ENCODE results near the gene NMNAT1.
"Not testable (repeated sequence)": the region's sequence is repeated elsewhere in the genome, so short reads cannot be mapped to it uniquely, and the experiment has no call there.

NMNAT1 gene

DNA sequence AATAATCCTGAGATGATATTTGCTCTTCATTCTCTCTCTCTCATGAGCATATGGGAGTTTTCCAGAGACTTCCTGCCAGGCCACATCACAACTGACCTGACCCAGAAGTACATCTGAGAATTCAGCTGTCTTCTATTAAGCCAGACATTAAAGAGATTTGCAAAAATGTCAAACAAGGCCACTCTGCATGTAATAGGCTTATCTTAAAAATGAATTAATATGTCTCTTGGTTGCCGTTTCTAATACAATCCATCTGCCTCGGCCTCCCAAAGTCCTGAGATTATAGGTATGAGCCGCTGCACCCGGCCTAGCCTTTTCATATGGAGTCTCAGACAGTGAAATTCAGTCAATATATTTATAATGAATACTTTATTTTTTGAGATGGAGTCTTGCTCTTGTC lies 78.7 kb downstream of the NMNAT1 start:
- not testable (repeated sequence) for DNase-seq

DNA sequence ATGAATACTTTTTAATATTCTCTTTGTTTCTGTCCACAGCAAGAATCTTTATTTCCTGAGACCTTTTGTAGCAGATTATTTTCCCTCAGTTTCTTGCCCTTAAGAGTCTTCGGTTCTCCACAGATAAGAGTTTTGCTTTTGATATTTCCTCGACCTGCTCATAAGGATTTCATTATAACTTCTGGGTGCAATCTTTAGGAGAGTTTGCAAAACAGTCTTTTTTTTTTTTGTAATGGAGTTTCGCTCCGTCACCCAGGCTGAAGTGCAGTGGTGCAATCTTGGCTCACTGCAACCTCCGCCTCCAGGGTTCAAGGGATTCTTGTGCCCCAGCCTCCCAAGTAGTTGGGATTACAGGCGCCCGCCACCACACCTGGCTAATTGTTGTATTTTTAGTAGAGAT lies 79.4 kb downstream of the NMNAT1 start:
- DNase-seq, result no peak

- no peak for DNase-seq
Measured at GRCh38 chr1:10025354-10025753, 82.1 kb downstream of the NMNAT1 start.

- no peak for DNase-seq
Measured at GRCh38 chr1:10027027-10027426, 83.8 kb downstream of the NMNAT1 start.

DNA sequence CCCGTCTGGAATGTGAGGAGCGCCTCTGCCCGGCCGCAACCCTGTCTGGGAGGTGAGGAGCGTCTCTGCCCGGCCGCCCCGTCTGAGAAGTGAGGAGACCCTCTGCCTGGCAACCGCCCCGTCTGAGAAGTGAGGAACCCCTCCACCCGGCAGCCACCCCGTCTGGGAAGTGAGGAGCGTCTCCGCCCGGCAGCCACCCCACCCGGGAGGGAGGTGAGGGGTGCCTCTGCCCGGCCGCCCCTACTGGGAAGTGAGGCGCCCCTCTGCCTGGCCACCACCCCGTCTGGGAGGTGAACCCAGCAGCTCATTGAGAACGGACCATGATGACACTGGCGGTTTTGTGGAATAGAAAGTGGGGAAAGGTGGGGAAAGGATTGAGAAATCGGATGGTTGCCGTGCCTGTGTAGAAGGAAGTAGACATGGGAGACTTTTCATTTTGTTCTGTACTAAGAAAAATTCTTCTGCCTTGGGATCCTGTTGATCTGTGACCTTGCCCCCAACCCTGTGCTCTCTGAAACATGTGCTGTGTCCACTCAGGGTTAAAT lies 85.8 kb downstream of the NMNAT1 start:
- not testable (repeated sequence) for DNase-seq

GRCh38 chr1:10031461-10031860 lies 88.2 kb downstream of the NMNAT1 start:
- DNase-seq, result peak in 1 of 2 experiments; percentile 62

DNA sequence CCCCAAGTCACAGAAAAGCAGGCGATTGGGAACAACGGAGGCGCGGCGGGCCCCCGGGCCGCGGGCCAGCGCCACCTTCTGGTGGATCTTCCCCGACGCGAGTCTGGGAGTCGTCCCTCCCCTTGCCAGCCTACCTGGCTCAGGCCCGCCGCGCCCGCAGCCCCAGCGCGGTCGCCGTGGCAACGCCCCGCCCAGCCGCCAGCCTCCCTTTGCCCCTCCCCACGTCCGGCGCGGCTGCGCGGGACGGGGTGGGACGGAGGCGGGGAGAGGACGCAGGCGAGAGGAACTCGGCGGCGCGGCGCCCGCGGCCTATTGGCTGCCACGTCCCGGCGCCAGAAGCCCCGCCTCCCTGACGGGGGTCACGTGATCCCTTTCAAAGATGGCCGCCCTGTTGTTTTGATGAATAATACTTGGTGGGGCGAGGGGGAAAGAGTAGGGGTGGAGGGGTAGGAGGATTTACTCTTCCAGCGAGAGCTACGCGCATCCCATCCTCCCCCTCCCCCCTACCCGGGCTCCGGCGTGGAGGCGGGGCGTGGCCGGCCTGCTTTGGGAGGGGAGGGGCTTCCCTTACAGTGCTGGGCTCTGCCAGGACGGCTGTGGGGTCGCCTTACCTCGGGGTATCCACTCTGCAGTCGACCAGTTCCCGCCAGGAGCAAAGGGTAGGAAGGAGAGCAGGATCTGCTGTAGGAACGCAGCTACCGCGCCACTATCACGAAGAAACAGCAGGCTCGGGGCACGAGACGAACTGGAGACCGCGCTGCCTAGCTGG lies 89.5 kb downstream of the NMNAT1 start, which contains the start of gene UBE4B:
TSS of gene UBE4B (plus strand) at position 369 of the 769 bp plus-strand sequence. CDS start 713 bp downstream, outside the sequence.
- DNase-seq, result peak; percentile 83 to 93

- DNase-seq, result peak in 1 of 2 experiments; percentile 69
Measured at GRCh38 chr1:10033359-10033845, 90.1 kb downstream of the NMNAT1 start.
